Fibroblast of villous mesenchyme (primary cell): Measurements from ENCODE around the gene ICOS. TPM values are rescaled to one million over a fixed set of nuclear protein-coding genes. Genes with fewer than 3 reads are reported as not detected.

Experiments
- DNase-seq: peaks from one replicate; pipeline ENCODE4 v3.0.0-alpha.2; 2010; ENCODE audit warnings: low read depth
- H3K4me3 ChIP-seq: 2 replicates; pipeline ENCODE4 v1.5.1; 2011; ENCODE audit warnings: low read depth, mild to moderate bottlenecking, low read length
- total RNA-seq: library from RNA; depleted of rRNA; stranded (reverse); fragments of >200 nt; gene quantifications from 2 replicates; pipeline ENCODE4 v1.2.3, GENCODE V29; 2012
- TF ChIP-seq, protein P1 (sequence below): IDR thresholded peaks from 2 replicates; pipeline ENCODE4 v1.5.1; 2012; ENCODE audit warnings: low read depth, mild to moderate bottlenecking, low read length; ENCODE audit not compliant: insufficient read depth

ICOS gene
- total RNA-seq, 1 donor = not detected

DNA sequence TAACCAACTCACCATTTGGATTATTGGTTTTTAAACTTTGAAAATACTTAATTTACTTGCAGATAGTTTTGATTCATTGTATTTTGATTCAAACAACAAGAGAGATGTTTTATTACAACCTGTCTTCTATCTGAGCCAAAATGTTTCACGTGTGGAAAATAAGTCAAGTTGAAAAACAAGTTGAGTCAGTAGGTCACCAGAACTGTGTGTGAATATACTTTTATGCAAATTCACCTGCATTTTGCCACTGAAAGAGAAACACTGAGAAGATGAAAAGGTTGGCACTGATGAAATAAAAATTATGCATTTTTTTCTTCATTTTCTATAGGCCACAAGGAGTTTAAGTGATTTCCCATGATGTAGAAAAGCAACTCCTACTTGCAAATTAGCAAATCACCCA is 68.3 kb downstream of the ICOS start:
- TF ChIP-seq, protein P1, sequence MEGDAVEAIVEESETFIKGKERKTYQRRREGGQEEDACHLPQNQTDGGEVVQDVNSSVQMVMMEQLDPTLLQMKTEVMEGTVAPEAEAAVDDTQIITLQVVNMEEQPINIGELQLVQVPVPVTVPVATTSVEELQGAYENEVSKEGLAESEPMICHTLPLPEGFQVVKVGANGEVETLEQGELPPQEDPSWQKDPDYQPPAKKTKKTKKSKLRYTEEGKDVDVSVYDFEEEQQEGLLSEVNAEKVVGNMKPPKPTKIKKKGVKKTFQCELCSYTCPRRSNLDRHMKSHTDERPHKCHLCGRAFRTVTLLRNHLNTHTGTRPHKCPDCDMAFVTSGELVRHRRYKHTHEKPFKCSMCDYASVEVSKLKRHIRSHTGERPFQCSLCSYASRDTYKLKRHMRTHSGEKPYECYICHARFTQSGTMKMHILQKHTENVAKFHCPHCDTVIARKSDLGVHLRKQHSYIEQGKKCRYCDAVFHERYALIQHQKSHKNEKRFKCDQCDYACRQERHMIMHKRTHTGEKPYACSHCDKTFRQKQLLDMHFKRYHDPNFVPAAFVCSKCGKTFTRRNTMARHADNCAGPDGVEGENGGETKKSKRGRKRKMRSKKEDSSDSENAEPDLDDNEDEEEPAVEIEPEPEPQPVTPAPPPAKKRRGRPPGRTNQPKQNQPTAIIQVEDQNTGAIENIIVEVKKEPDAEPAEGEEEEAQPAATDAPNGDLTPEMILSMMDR = no peak
- no peak for DNase-seq
- H3K4me3 ChIP-seq = no peak overlapping the region

DNA sequence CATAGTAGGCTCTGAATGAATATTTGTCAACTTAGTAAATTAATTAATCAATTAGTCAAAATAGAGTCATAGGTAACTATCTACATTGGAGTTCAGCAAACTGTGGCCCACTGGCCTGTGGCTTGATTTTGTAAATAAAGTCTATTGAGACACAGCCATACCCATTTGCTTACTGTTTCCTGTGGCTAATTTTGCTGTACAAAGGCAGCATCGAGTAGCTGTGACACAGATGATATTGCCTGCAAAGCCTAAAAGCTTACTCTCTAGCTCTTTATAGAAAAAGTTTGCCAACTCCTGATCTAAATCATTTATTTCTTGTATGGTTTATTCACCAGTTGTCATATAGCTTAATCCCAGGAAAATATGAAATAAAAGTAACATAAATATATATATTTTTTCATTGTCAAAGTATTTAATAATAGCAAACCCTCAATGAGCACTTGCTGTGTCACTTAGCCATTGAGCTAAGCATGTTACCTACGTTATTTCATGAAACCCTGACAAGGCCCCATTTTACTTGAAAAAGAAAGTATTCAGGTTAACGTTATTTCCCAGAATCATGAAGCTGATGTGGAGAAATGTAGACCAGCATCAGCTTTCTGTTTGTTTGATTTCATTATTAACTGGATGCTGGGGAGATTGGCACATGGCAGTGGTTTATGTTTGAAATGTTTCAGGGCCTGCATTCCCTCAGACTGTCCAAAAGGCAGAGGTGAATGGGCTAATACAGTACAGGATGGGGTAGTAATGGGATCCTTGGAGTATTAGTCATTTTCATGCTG is 69.6 kb downstream of the ICOS start:
- no peak for DNase-seq

DNA sequence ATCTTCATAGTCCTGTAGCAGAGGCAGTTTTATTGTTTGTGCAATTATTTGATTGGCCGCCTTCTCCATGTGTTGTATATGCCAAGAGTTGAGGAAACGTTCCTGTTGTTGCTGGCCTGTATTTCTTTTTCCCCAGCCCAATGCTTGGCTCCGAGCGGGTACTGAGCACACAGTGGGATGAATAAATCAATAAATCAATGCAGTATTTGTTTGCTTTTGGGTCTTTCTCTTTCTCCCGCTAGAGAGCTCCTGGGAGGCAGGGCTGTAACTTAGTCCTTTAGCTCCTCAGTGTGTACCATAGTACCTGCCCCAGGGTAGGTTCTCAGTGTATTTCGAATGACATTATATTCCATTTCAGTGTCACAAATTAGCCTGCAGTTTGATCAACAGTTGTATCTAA is 71.8 kb downstream of the ICOS start:
- H3K4me3 ChIP-seq = no peak overlapping the region
- DNase-seq = no peak
- TF ChIP-seq, protein P1 = no peak

More for the DNA sequence above, 69.6 kb downstream of the ICOS start:
- TF ChIP-seq, protein P1 = no peak
- no peak overlapping the region for H3K4me3 ChIP-seq

DNA sequence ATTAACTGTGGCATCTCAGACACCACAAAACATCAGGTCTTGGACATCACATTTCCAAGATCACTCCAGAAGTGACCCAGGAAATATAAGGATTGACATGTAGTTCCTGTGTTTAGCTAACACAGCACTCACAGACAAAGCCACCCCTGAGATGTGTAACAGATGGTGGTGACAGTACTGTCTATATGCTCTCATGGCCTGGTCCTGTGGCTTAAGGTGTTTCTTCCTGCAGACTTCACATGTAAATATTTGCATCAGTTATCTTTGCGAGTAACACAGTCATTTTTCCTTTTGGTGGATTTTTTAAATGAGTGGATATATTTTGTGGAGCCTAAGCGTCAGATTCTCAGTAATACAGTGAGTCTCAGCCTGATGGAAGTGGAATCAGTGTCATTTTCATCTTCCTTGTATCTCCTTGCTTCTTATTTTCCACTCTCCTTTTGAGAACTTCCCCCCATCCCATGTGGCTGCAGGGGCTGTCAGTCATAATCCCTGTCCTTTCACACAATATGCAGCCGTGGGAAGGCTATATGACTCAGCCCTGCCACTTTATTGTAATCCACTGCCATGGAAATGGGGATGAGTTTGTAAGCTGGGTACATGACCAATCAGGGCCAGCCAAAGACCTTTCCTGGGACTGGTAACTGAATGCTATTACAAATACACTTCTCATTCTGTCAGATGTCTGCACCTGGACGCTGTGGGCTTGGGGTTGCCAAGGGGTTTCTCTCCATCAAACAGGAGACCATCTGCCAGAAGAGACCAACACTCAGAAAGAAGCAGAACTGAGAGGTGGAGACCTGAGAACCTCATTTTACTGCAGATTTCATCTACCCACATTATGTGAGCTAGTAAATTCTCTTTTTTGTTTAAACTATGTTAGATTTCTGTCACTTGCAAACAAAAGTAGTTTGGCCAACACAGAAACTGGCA is 74.3 kb downstream of the ICOS start:
- no peak for DNase-seq
- H3K4me3 ChIP-seq = no peak overlapping the region
- TF ChIP-seq, protein P1 = no peak

Other genes with a start within 250 kb of the ICOS start
- gene CD28, start 230.1 kb upstream of the ICOS start, total RNA-seq = not detected in 2 replicates
- not detected in 2 replicates for gene CTLA4, start 69.0 kb upstream of the ICOS start, total RNA-seq